OCI-LY1 (cell line): ENCODE data around the gene INPP5A.

ENCODE experiments used
- H2AFZ ChIP-seq: fragments of 200-600 bp; sonication (generic), shearing (Covaris generic); 2 replicates; pipeline ENCODE4 v1.6.0; 2014; ENCODE audit warnings: antibody characterized with exemption, mild to moderate bottlenecking, low read length
- H3F3A ChIP-seq: fragments of 200-600 bp; sonication (generic), shearing (Covaris generic); 2 replicates; pipeline ENCODE4 v1.6.0; 2014; ENCODE audit warnings: mild to moderate bottlenecking, antibody characterized with exemption, low read length, moderate library complexity; ENCODE audit not compliant: insufficient read depth
- H3K27ac ChIP-seq: fragments of 200-600 bp; sonication (generic); 2 replicates; pipeline ENCODE4 v1.5.1; 2014; ENCODE audit warnings: low read length, mixed run types, mild to moderate bottlenecking, low read depth; ENCODE audit not compliant: poor library complexity, severe bottlenecking
- H3K27me3 ChIP-seq: fragments of 200-600 bp; sonication (generic); 2 replicates; pipeline ENCODE4 v1.6.0; 2014; ENCODE audit warnings: antibody characterized with exemption, mild to moderate bottlenecking, low read length, moderate library complexity; ENCODE audit not compliant: insufficient read depth
- H3K36me3 ChIP-seq: fragments of 200-600 bp; sonication (generic); 2 replicates; pipeline ENCODE4 v1.6.1; 2014; ENCODE audit warnings: mild to moderate bottlenecking, antibody characterized with exemption, low read length, moderate library complexity, mixed read lengths; ENCODE audit not compliant: insufficient read depth
- H3K4me1 ChIP-seq: fragments of 200-600 bp; sonication (generic); 2 replicates; pipeline ENCODE4 v1.5.1; 2014; ENCODE audit warnings: mild to moderate bottlenecking, low read length, moderate library complexity; ENCODE audit not compliant: insufficient read depth, severe bottlenecking
- H3K4me2 ChIP-seq: fragments of 200-600 bp; sonication (generic), shearing (Covaris generic); 2 replicates; pipeline ENCODE4 v1.6.1; 2014; ENCODE audit warnings: low read length
- H3K4me3 ChIP-seq: fragments of 200-600 bp; sonication (generic); 2 replicates; pipeline ENCODE4 v1.5.1; 2014; ENCODE audit warnings: low read length, low read depth, mild to moderate bottlenecking, mixed read lengths; ENCODE audit not compliant: poor library complexity, severe bottlenecking
- H3K79me2 ChIP-seq: fragments of 200-600 bp; shearing (Covaris generic); 2 replicates; pipeline ENCODE4 v1.6.1; 2016; ENCODE audit warnings: mixed run types, low read length, mixed read lengths; ENCODE audit not compliant: insufficient read depth
- H3K9ac ChIP-seq: fragments of 200-600 bp; sonication (generic), shearing (Covaris generic); 2 replicates; pipeline ENCODE4 v1.6.1; 2014; ENCODE audit warnings: mild to moderate bottlenecking, low read length, mixed read lengths
- H3K9me2 ChIP-seq: fragments of 200-600 bp; sonication (generic), shearing (Covaris generic); 2 replicates; pipeline ENCODE4 v1.6.1; 2014; ENCODE audit warnings: low read depth, mild to moderate bottlenecking, low read length, mixed read lengths
- H3K9me3 ChIP-seq: fragments of 200-600 bp; shearing (Covaris generic); 2 replicates; pipeline ENCODE4 v1.6.1; 2014; ENCODE audit warnings: low read length, mixed read lengths
- H4K20me1 ChIP-seq: fragments of 200-600 bp; sonication (generic), shearing (Covaris generic); 2 replicates; pipeline ENCODE4 v1.6.0; 2016; ENCODE audit warnings: mild to moderate bottlenecking, low read length; ENCODE audit not compliant: insufficient read depth
- CTCF ChIP-seq: fragments of 200-600 bp; sonication (generic), shearing (Covaris generic); IDR thresholded peaks from 2 replicates; pipeline ENCODE4 v1.5.1; 2017; ENCODE audit warnings: mild to moderate bottlenecking, antibody characterized with exemption, low read length, moderate library complexity, mixed read lengths
- EZH2 ChIP-seq: fragments of 200-600 bp; sonication (generic), shearing (Covaris generic); IDR thresholded peaks from 2 replicates; pipeline ENCODE4 v1.8.0; 2017; ENCODE audit warnings: borderline replicate concordance, mixed run types, mild to moderate bottlenecking, antibody characterized with exemption, low read length, moderate library complexity, mixed read lengths

INPP5A gene

GRCh38 chr10:132696204-132696603, 158.6 kb downstream of the INPP5A start:
- no peak overlapping the region for H3K9ac ChIP-seq
- no peak for TF ChIP-seq CTCF
- TF ChIP-seq EZH2 = no peak
- no peaks in the 10 kb centered on the region for H3K9me2 ChIP-seq

GRCh38 chr10:132696728-132697577, 159.4 kb downstream of the INPP5A start:
- Histone ChIP-seq H3K9ac (no peak overlapping the region), H4K20me1 (no peaks in the 10 kb centered on the region), H3F3A (no peaks in the 10 kb centered on the region), H2AFZ (no peak overlapping the region), H3K4me3 (no peak overlapping the region), H3K4me1 (no peaks in the 10 kb centered on the region), H3K79me2 (no peaks in the 10 kb centered on the region), H3K9me2 (no peaks in the 10 kb centered on the region), H3K27ac (no peak overlapping the region), H3K9me3 (no peaks in the 10 kb centered on the region), H3K36me3 (no peaks in the 10 kb centered on the region), H3K4me2 (no peak overlapping the region), H3K27me3 (no peaks in the 10 kb centered on the region)
- TF ChIP-seq EZH2 (no peak), CTCF (no peak)

More at GRCh38 chr10:132696204-132696603, 158.6 kb downstream of the INPP5A start:
- Histone ChIP-seq H3K79me2 (no peaks in the 10 kb centered on the region), H4K20me1 (no peaks in the 10 kb centered on the region), H3K4me1 (no peaks in the 10 kb centered on the region), H3K36me3 (no peaks in the 10 kb centered on the region), H3K27me3 (no peaks in the 10 kb centered on the region), H3K9me3 (no peaks in the 10 kb centered on the region), H2AFZ (no peak overlapping the region), H3K27ac (no peak overlapping the region), H3F3A (no peaks in the 10 kb centered on the region), H3K4me3 (no peak overlapping the region), H3K4me2 (no peak overlapping the region)

DNA sequence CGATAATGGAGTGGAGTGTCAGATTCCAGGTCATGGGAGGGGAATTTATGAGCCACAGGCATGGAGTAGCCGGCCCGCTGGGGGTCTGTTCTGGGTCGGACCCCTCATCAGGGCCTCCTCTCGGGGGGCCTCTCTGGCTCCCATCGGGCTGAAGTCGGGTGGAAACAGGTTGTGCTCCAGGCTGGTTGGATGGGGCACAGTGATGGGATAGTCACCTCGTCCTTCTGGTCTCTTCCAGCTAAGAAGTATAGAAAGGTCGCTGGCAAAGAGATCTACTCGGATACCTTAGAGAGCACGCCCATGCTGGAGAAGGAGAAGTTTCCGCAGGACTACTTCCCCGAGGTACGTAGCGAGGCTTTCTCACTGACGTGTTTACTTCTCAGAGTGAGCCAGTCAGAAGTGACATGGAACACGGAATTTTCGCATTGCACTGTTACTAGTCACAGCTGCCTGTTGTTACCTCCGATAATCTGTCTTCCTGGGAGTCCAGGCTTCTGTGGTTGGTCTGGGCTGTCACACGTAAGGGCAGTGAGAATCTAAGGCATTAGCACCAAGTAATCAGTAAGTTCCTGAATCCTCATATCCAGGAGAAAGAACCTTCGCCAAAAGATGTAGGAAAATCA, 160.1 kb downstream of the INPP5A start:
- Histone ChIP-seq H3K27me3 (no peaks in the 10 kb centered on the region), H2AFZ (no peak overlapping the region), H3K4me3 (no peak overlapping the region), H3K27ac (no peak overlapping the region), H3K9me3 (no peaks in the 10 kb centered on the region), H4K20me1 (no peaks in the 10 kb centered on the region), H3K36me3 (no peaks in the 10 kb centered on the region), H3F3A (no peaks in the 10 kb centered on the region), H3K9me2 (no peaks in the 10 kb centered on the region), H3K9ac (no peak overlapping the region), H3K79me2 (no peaks in the 10 kb centered on the region), H3K4me2 (no peak overlapping the region), H3K4me1 (no peaks in the 10 kb centered on the region)
- TF ChIP-seq EZH2 (no peak), CTCF (no peak)
